Activated naive CD8-positive, alpha-beta T cell treated with anti-CD3 and anti-CD28 coated beads for 36 hours (primary cell): ENCODE data around the gene SCML1. TPM values are rescaled to one million over a fixed set of nuclear protein-coding genes. Genes with fewer than 3 reads are reported as not detected.

Experiments
- DNase-seq: peaks from one replicate; pipeline ENCODE4 v3.0.0; 2021
- H3K27ac Mint-ChIP-seq: one replicate; pipeline ENCODE4 v1.8.0; 2022; ENCODE audit warnings: mild to moderate bottlenecking, moderate library complexity, mixed read lengths
- H3K27me3 Mint-ChIP-seq: one replicate; pipeline ENCODE4 v1.8.0; 2022; ENCODE audit warnings: mild to moderate bottlenecking, mixed read lengths
- H3K36me3 Mint-ChIP-seq: one replicate; pipeline ENCODE4 v1.8.0; 2021; ENCODE audit warnings: mild to moderate bottlenecking, mixed read lengths
- H3K4me1 Mint-ChIP-seq: one replicate; pipeline ENCODE4 v1.8.0; 2021; ENCODE audit warnings: mixed read lengths
- H3K4me3 Mint-ChIP-seq: one replicate; pipeline ENCODE4 v1.8.0; 2022; ENCODE audit warnings: mild to moderate bottlenecking, moderate library complexity, mixed read lengths
- H3K9me3 Mint-ChIP-seq: one replicate; pipeline ENCODE4 v1.8.0; 2022; ENCODE audit warnings: mixed read lengths
- total RNA-seq, 2 experiments: library from RNA; stranded (reverse); gene quantifications; one replicate each; pipeline ENCODE4 v1.2.3, GENCODE V29; 2021

SCML1 gene
- total RNA-seq, 2 experiments from 2014 or later: 4.0 to 4.1 TPM

GRCh38 chrX:17801431-17801830, 64.1 kb downstream of the SCML1 start:
- no peak overlapping the region for H3K27ac Mint-ChIP-seq
- no peak overlapping the region for H3K4me3 Mint-ChIP-seq
- no peaks in the 10 kb centered on the region for H3K36me3 Mint-ChIP-seq
- no peaks in the 10 kb centered on the region for H3K4me1 Mint-ChIP-seq
- no peak for DNase-seq
- no peaks in the 10 kb centered on the region for H3K27me3 Mint-ChIP-seq
- H3K9me3 Mint-ChIP-seq: no peaks in the 10 kb centered on the region

- no peak for DNase-seq
- Mint-ChIP-seq H3K4me3 (no peak overlapping the region), H3K9me3 (no peaks in the 10 kb centered on the region), H3K4me1 (no peaks in the 10 kb centered on the region), H3K36me3 (no peaks in the 10 kb centered on the region), H3K27me3 (no peaks in the 10 kb centered on the region), H3K27ac (no peak overlapping the region)
Measured at GRCh38 chrX:17802756-17803155, 65.5 kb downstream of the SCML1 start.

- no peak for DNase-seq
- Mint-ChIP-seq H3K27ac (no peak overlapping the region), H3K36me3 (no peaks in the 10 kb centered on the region), H3K27me3 (no peaks in the 10 kb centered on the region), H3K4me3 (no peak overlapping the region), H3K4me1 (no peaks in the 10 kb centered on the region), H3K9me3 (no peaks in the 10 kb centered on the region)
Measured at GRCh38 chrX:17803449-17803848, 66.2 kb downstream of the SCML1 start.

Other genes starting within 250 kb of the SCML1 start
- gene RAI2, start 123.8 kb downstream of the SCML1 start, total RNA-seq: under 1 TPM; 0.60 to 0.98 TPM